MM.1S (cell line): ENCODE data around the gene ABCC3.

Experiments
- DNase-seq: peaks from one replicate; pipeline ENCODE4 v3.0.0-alpha.2; 2015
- H2AFZ ChIP-seq: fragments of 300-600 bp; sonication (generic); 2 replicates; pipeline ENCODE4 v1.6.0; 2016; ENCODE audit warnings: antibody characterized with exemption, low read length
- H3F3A ChIP-seq: fragments of 300-600 bp; sonication (generic); 2 replicates; pipeline ENCODE4 v1.6.1; 2016; ENCODE audit warnings: mild to moderate bottlenecking, antibody characterized with exemption, low read length, moderate library complexity, mixed read lengths; ENCODE audit not compliant: insufficient read depth
- H3K27ac ChIP-seq: fragments of 300-600 bp; sonication (generic); 2 replicates; pipeline ENCODE4 v1.5.1; 2016; ENCODE audit warnings: mild to moderate bottlenecking, low read length
- H3K27me3 ChIP-seq: fragments of 300-600 bp; sonication (generic); replicated peaks from 2 replicates; pipeline ENCODE4 v1.6.0; 2016; ENCODE audit warnings: low read length; ENCODE audit not compliant: insufficient read depth
- H3K36me3 ChIP-seq: fragments of 300-600 bp; sonication (generic); replicated peaks from 2 replicates; pipeline ENCODE4 v1.6.1; 2016; ENCODE audit warnings: mild to moderate bottlenecking, low read length, mixed read lengths; ENCODE audit not compliant: insufficient read depth
- H3K4me1 ChIP-seq: fragments of 300-600 bp; sonication (generic); 2 replicates; pipeline ENCODE4 v1.6.1; 2016; ENCODE audit warnings: low read length, mixed read lengths
- H3K4me2 ChIP-seq: fragments of 300-600 bp; sonication (generic); 2 replicates; pipeline ENCODE4 v1.6.0; 2016; ENCODE audit warnings: low read depth, low read length
- H3K4me3 ChIP-seq: fragments of 300-600 bp; sonication (generic); 2 replicates; pipeline ENCODE4 v1.5.1; 2016; ENCODE audit warnings: low read length, mixed read lengths
- H3K79me2 ChIP-seq: fragments of 300-600 bp; sonication (generic); 2 replicates; pipeline ENCODE4 v1.6.1; 2016; ENCODE audit warnings: mixed run types, low read length, mixed read lengths
- H3K9ac ChIP-seq: fragments of 300-600 bp; sonication (generic); 2 replicates; pipeline ENCODE4 v1.6.1; 2016; ENCODE audit warnings: low read length, mixed read lengths
- H3K9me2 ChIP-seq: fragments of 300-600 bp; sonication (generic); replicated peaks from 2 replicates; pipeline ENCODE4 v1.6.1; 2016; ENCODE audit warnings: mild to moderate bottlenecking, low read length, mixed read lengths; ENCODE audit not compliant: insufficient read depth
- H3K9me3 ChIP-seq: fragments of 300-600 bp; sonication (generic); replicated peaks from 2 replicates; pipeline ENCODE4 v1.6.1; 2016; ENCODE audit warnings: mild to moderate bottlenecking, low read length, mixed read lengths; ENCODE audit not compliant: insufficient read depth
- H4K20me1 ChIP-seq: fragments of 300-600 bp; sonication (generic); 2 replicates; pipeline ENCODE4 v1.6.1; 2016; ENCODE audit warnings: mild to moderate bottlenecking, low read length, moderate library complexity, mixed read lengths; ENCODE audit not compliant: insufficient read depth
- CTCF ChIP-seq: fragments of 300-600 bp; sonication (generic); IDR thresholded peaks from 2 replicates; pipeline ENCODE4 v1.5.1; 2016; ENCODE audit warnings: antibody characterized with exemption, low read length, mixed read lengths
- EZH2 ChIP-seq: fragments of 300-600 bp; sonication (generic); optimal IDR thresholded peaks from 2 replicates; pipeline ENCODE3; 2017; ENCODE audit warnings: low read depth, mild to moderate bottlenecking, antibody characterized with exemption, low read length, mixed read lengths
- EZH2phosphoT487 ChIP-seq: fragments of 300-600 bp; sonication (generic); IDR thresholded peaks from 2 replicates; pipeline ENCODE4 v1.6.1; 2018; ENCODE audit warnings: antibody characterized with exemption, low read length

Gene ABCC3

GRCh38 chr17:50710025-50710424 lies 75.3 kb downstream of the ABCC3 start:
- H3F3A ChIP-seq: peaks cover 22% of the 10 kb centered on the region
- no peak overlapping the region for H2AFZ ChIP-seq
- H3K36me3 ChIP-seq: no peaks in the 10 kb centered on the region
- H3K4me1 ChIP-seq: peaks cover 15% of the 10 kb centered on the region
- H3K9me2 ChIP-seq: no peaks in the 10 kb centered on the region
- no peak for DNase-seq
- no peak overlapping the region for H3K4me2 ChIP-seq
- no peaks in the 10 kb centered on the region for H4K20me1 ChIP-seq
- no peaks in the 10 kb centered on the region for H3K27me3 ChIP-seq
- H3K27ac ChIP-seq: no peak overlapping the region
- no peak overlapping the region for H3K4me3 ChIP-seq
- TF ChIP-seq CTCF: no peak
- TF ChIP-seq EZH2phosphoT487: no peak
- TF ChIP-seq EZH2: no peak
- H3K9ac ChIP-seq: no peak overlapping the region
- H3K9me3 ChIP-seq: no peaks in the 10 kb centered on the region
- peaks cover 39% of the 10 kb centered on the region for H3K79me2 ChIP-seq

GRCh38 chr17:50710650-50711049 lies 76.0 kb downstream of the ABCC3 start:
- no peaks in the 10 kb centered on the region for H3K9me3 ChIP-seq
- H3K4me1 ChIP-seq: peaks cover 15% of the 10 kb centered on the region
- H3K79me2 ChIP-seq: peaks cover 33% of the 10 kb centered on the region
- no peak overlapping the region for H2AFZ ChIP-seq
- no peaks in the 10 kb centered on the region for H4K20me1 ChIP-seq
- no peaks in the 10 kb centered on the region for H3K27me3 ChIP-seq
- no peaks in the 10 kb centered on the region for H3K9me2 ChIP-seq
- no peak overlapping the region for H3K4me3 ChIP-seq
- H3K4me2 ChIP-seq: no peak overlapping the region
- no peak overlapping the region for H3K9ac ChIP-seq
- H3K36me3 ChIP-seq: no peaks in the 10 kb centered on the region
- peaks cover 22% of the 10 kb centered on the region for H3F3A ChIP-seq
- no peak overlapping the region for H3K27ac ChIP-seq
- no peak for DNase-seq
- TF ChIP-seq CTCF (no peak), EZH2 (no peak), EZH2phosphoT487 (no peak)

- Histone ChIP-seq H3K4me3 (no peak overlapping the region), H3K9ac (no peak overlapping the region), H2AFZ (no peak overlapping the region), H3K36me3 (no peaks in the 10 kb centered on the region), H3K9me3 (no peaks in the 10 kb centered on the region), H3K27ac (no peak overlapping the region), H3K27me3 (no peaks in the 10 kb centered on the region), H4K20me1 (no peaks in the 10 kb centered on the region), H3K9me2 (no peaks in the 10 kb centered on the region), H3K4me1 (peaks cover 13% of the 10 kb centered on the region), H3K4me2 (no peak overlapping the region), H3F3A (peaks cover 17% of the 10 kb centered on the region), H3K79me2 (peaks cover 15% of the 10 kb centered on the region)
- TF ChIP-seq CTCF: no peak
- no peak for TF ChIP-seq EZH2phosphoT487
- TF ChIP-seq EZH2: no peak
- DNase-seq: no peak
These were observed 78.0 kb downstream of the ABCC3 start for GRCh38 chr17:50712641-50713040.

GRCh38 chr17:50715471-50715870 lies 80.8 kb downstream of the ABCC3 start:
- peaks cover 3% of the 10 kb centered on the region; the same call in 1 of the 2 replicates for H3F3A ChIP-seq
- no peaks in the 10 kb centered on the region for H3K36me3 ChIP-seq
- H3K27ac ChIP-seq: no peak overlapping the region
- H3K9ac ChIP-seq: no peak overlapping the region
- 0 out of 2 replicates have a peak, but pooled peaks cover under 1% of the 10 kb centered on the region for H4K20me1 ChIP-seq
- no peaks in the 10 kb centered on the region for H3K4me1 ChIP-seq
- H3K9me3 ChIP-seq: no peaks in the 10 kb centered on the region
- H3K27me3 ChIP-seq: no peaks in the 10 kb centered on the region
- DNase-seq: no peak
- peaks cover 12% of the 10 kb centered on the region for H3K79me2 ChIP-seq
- H3K4me3 ChIP-seq: no peak overlapping the region
- no peak overlapping the region for H2AFZ ChIP-seq
- TF ChIP-seq EZH2phosphoT487 (no peak), CTCF (no peak), EZH2 (no peak)
- H3K9me2 ChIP-seq: no peaks in the 10 kb centered on the region
- H3K4me2 ChIP-seq: no peak overlapping the region
